Esophagus squamous epithelium (tissue), 4 donors: ENCODE data around the gene GTPBP3.
A peak's percentile ranks its signal among the peaks of the same experiment; 100 is the strongest.

Experiments
- POLR2A ChIP-seq, 4 donors: fragments of 450-650 bp; IDR thresholded peaks; one replicate each; pipeline ENCODE4 v1.6.1; 2017; ENCODE audit warnings: antibody characterized with exemption in 4 of 4, mild to moderate bottlenecking in 4 of 4, moderate library complexity in 3 of 4
- TF ChIP-seq, protein P1 (sequence below), 6 experiments: fragments of 450-650 bp in 4 of 6; fragments of 200-600 bp in 2 of 6; sonication (generic) in 2 of 6; IDR thresholded peaks; one replicate each; pipeline ENCODE4 v1.5.1; 2016 to 2019; ENCODE audit warnings: antibody characterized with exemption in 6 of 6, mild to moderate bottlenecking in 4 of 6, moderate library complexity in 4 of 6

DNA sequence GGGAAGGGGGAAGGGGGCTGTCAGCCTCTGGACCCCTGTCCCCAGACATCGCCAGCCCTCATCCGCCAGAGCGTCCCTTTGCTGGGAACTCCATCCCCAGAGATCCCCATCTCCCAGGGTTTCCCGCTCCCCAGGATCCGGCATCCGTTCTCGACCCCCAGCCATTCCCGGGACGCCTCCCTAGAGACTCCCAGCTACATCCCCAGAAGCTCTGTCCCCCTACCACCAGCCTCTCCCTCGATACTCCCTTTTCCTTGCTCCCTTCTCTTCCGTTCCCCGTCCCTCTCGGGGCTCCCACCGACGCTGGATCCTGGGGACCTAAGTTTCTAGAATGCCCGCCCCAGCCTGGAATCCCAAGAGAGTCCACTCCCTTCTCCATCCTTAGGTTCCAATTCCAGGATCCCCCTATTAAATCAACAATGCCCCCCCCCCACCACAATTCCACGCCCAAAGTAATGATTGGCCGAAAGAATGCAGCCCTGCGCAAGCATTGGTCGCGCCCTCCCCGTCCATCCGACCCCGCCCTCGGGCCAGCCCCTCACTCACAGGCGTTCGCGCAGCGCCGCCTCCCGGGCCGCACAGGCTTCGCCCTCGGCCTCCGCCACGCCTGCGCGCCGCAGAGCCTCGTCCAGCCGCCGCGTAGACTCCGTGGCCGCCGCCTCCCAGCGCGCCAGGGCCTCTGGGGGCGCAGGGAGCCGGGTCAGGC, 53.5 kb downstream of the GTPBP3 start:
- TF ChIP-seq, protein P1, sequence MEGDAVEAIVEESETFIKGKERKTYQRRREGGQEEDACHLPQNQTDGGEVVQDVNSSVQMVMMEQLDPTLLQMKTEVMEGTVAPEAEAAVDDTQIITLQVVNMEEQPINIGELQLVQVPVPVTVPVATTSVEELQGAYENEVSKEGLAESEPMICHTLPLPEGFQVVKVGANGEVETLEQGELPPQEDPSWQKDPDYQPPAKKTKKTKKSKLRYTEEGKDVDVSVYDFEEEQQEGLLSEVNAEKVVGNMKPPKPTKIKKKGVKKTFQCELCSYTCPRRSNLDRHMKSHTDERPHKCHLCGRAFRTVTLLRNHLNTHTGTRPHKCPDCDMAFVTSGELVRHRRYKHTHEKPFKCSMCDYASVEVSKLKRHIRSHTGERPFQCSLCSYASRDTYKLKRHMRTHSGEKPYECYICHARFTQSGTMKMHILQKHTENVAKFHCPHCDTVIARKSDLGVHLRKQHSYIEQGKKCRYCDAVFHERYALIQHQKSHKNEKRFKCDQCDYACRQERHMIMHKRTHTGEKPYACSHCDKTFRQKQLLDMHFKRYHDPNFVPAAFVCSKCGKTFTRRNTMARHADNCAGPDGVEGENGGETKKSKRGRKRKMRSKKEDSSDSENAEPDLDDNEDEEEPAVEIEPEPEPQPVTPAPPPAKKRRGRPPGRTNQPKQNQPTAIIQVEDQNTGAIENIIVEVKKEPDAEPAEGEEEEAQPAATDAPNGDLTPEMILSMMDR (IDR thresholded peaks at IDR 0.05), result peak; percentile 75 to 89 (median 82)
- TF ChIP-seq POLR2A (IDR thresholded peaks at IDR 0.05), result no peak
